Stimulated activated CD4-positive, alpha-beta T cell treated with anti-CD3 and anti-CD28 coated beads, TNF-alpha, amount 100 ng/mL, for 48 hours (primary cell): ENCODE results near the gene AZI2.

Source experiments
- DNase-seq, 3 donors: peaks; one replicate each; pipeline ENCODE4 v3.0.0-alpha.2; 2020; ENCODE audit warnings: low read depth in 3 of 3

Gene AZI2

DNA sequence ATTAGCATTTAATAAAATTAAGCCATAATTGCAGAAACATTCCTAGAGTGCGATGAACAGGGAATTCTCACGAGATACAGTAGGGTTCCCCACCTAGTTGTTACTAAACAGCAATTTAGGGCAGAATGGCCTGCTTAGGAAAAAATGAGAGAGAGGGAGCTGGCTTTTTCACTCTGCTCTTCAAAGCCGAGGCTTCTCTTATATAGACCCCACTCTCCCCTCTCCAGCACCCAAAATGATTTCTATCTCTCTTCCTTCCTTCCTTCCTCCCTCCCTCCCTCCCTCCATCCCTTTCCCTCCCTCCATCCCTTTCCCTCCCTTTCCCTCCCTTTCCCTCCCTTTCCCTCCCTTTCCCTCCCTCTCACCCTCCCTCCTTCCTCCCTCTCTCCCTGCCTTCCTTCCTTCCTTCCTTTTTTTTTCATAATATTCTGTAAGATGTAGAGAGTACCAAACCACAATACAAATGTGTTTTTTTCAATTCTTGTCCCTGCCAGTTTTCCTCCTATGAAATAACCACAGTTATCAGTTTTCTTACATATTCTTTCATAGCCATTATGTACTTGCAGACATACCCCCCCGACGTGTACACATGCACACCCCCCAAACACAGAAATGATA, 48.2 kb downstream of the AZI2 start:
- no peak for DNase-seq

DNA sequence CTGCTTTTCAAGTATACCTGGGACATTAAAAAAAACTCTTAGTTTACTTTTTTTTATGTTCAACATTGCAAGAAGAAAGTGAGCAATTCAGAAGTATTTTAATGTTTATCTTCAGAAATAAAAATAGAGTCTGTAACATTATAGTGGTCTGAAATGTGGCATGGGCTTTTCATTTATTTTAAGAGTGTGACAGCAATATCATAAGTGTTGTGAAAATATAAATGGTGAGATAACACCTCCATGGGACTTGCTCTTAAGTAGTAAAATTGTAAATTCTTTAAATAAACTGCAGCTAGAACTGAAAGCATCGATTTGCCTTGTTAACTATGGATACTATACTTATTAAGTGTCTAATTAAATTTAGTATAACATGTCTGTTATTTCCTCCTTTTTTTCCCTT, 48.9 kb downstream of the AZI2 start:
- no peak for DNase-seq

DNA sequence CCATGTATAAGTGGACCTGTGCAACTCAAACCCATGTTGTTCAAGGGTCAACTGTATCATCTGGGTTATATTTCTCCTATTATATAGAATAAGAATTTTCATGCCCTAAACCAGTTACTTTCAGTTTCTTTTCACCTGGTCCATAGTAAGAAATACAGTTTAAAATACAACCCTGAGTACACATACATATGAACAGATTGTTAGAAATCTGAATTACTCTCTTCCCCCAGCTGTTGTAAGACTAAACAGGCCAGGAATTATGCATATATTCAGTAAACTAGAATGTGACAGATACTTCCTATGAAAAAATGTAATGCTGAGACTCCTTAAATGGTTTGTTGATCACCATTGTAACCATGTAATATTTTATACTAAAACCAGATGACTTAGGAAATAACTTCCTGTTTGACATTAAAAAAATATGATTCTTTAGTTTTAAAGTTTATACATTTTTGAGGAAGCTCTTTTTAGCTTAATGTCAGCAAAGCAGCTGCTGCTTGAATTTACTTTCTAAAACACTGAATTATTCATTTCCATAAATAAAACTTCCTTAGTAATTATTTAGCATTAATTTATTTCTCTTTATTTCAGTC, 52.6 kb downstream of the AZI2 start:
- DNase-seq, result no peak

DNA sequence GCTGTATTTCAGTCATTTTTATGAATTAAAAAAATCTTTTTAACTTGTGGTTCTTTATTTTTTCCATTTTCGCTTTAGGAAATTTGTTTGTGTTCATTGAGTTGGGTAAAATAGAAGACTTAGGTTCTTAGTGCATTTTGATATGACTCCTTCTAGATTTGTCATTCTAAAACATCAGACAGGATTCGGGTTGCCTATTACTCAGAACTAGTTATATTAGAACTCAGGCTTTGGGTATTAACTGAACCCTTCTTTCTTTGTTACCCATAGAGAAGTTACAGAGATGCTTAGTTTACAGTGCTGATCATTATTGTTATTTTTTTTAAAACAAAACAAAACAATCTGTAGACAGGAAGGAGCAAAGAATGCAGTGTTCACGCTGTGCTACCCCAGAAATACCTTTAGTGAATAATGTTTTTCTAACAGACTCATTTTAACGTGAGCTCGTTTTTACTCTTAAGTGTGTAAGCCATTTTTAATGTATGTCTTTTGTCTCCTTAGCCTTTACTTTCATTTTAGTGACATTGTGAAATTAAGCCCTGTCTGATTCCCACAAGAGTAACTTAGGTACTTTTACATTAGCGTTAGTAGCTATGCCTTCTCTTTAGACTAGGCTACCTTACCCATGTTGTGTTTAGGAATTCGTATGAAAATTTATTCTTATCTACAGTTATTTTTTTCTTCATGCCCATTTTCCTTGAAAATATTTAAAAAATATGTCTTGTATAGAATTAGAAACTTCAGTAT, 53.8 kb downstream of the AZI2 start:
- no peak for DNase-seq

DNA sequence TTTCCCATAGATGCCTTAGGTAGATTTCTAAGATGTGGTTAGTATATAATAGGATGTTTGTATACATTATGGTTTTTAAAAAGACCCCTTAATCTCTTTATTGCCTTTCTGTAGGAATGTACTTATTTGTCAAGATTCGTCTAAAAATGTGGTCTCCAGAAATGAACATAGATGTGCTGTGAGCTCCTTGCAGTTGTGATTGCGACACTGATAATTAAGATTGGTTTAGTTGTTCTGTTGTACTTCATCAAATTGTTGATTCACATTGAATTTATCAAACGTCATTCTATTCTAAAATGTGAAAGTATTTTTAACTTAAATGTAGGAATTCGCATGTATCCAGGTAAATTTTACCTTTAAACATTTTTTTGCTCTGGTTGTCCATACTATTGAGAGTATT, 56.0 kb downstream of the AZI2 start:
- DNase-seq, result no peak

DNA sequence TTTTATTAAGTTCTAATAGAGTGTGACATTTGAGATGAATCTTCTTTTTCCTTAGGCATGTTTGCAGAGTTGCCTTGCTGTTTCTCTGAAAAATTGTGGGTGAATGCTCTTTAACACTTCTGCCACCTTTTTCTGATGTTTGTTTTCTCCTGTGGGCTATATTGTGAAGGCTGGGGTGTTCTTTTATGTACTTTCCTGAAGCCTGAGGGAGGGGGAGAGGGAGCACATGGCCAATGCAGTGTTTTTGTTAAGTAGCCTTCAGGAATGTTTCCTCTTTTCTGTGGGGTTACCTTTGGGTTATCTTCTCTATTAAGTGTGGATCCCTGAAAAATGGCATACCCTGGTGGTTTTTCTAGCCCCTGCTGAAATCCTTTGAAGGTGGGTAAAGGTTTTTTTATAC, 57.0 kb downstream of the AZI2 start:
- no peak for DNase-seq

DNA sequence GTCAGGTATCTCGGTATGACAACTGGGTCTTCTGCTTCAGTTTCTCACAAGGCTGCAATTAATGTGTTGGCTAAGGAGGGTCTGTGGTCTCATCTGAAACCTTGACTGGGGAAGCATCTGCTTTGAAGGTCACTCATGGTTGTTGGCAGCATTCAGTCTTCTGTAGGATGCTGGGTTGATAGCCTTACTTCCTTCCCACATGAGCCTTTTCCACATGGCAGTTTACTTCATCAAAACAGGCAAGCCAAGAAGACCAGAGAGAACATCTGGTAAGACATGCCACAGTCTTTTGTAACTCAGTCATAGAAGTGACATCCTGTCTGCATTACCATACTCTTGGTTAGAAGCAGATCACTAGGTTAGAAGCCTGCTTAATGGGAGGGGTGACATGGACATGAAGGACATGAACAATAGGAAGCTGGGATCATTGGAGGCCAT, 57.7 kb downstream of the AZI2 start:
- no peak for DNase-seq

DNA sequence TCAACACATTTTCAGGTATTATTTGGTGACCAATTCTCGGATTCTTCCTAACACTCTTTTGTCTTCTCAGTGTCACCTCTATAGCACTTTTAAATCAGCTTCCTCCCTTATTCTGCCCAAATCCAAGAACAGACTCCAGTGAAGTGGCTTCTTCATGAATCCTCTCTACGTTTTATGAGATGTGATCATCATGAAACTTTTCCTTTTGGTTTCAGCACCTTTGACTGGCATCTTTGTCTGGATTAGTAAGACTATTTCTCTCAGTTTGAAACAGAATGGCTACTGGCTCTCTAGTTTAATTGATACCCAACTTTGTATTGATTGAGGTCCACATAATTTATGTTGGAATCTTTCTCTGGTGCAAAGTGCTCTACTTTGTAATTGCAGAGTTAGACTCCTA, 61.6 kb downstream of the AZI2 start:
- no peak for DNase-seq

DNA sequence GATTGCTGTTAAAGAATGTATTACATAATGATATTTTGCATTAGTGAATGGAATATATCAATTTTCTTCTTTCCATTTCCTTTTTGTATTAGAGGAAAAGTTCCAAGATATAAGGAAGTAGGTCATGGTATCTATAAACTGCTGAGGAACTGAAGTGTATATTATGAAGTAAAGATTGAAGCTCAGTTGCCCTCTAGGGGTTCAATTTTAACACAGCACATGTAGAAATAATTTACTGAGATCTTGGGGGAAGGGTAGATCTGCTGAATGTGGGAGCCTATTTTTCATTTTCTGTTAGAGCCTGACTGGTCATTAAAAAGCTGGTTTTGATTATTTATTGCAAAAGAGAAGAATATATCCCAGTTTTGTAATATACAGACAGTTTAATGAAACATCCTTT, 62.0 kb downstream of the AZI2 start:
- DNase-seq, result no peak

DNA sequence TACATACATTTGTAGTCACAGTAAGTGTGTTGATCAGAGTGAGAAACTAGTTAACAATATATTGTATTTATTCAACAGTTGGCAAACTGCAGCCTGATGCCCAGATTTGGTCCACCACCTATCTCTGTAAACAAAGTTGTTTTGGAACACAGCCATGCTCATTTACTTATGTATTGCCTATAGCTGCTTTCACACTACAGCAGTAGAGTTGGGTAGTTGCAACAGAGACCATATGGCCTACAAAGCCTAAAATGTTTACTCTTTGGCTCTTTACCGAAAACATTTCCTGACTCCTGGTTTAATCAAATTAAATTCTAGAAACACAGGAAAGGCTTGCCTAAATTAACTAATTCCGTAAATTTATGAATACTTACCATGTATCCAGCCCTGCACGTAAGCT, 67.8 kb downstream of the AZI2 start:
- no peak for DNase-seq

DNA sequence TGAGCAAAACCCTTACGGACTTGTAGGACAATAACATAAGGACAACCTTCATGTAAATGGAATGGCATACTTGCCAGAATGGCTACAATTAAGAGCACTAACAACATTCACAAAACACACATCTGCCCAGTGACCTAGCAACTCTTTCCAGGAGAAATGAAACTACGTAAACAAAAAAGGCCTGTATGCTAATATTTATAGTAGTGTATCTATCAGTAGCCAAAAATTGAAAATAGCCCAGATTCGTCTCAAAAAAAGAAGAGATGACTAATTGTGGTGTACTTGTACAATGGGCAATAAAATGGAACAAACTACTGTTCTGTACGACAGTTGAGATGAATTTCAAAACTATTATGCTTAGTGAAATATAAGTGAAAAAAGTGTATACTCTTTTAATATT, 68.9 kb downstream of the AZI2 start:
- DNase-seq, result no peak

DNA sequence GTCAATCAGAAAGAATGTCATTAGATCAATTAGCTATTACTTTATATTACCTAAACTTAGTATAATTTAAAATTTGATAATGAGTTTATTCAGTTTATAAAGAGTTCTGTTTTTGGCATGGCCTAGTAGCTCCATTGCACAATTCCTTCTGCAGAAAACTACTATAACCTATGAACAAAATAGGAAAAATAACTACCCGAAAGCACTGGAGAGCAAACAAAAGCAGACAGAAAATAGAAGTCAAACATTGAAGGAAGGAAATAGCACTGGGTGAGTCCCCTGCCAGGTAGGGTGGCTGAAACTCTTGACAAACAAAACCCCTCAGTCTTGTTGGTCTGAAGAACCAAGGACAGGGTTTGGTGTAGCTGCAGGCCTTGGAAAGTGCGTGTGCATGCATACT, 69.7 kb downstream of the AZI2 start:
- no peak for DNase-seq

DNA sequence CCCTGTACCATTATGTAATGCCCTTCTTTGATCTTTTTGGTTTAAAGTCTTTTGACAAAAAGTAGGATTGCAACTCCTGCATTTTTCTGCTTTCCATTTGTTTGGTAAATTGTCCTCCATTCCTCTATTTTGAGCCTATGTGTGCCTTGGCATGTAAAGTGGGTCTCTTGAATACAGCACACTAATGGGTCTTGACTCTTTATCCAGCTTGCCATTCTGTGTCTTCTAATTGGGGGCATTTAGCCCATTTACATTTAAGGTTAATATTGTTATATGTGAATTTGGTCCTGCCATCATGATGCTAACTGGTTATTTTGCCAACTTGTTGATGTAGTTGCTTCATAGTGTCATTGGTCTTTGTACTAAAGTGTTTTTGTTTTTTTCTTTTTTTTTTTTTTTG, 74.8 kb downstream of the AZI2 start:
- DNase-seq, result no peak
